ENCODE measurements around the gene USP49.

GRCh38 chr6:41937472-41937860, 42.3 kb upstream of the USP49 start:
- TF ChIP-seq CTCF (conservative IDR thresholded peaks at IDR 0.05; ENCODE audit: low read depth, low read length) (no peak), EZH2 (IDR thresholded peaks at IDR 0.05; ENCODE audit: low read length, unreplicated experiment) (no peak)

Measured in PC-3 (cell line).